ENCODE results near the gene ZMYM1. TPM values are rescaled to one million over a fixed set of nuclear protein-coding genes. Genes with fewer than 3 reads are reported as not detected.
"Not testable (repeated sequence)": the region's sequence is repeated elsewhere in the genome, so short reads cannot be mapped to it uniquely, and the experiment has no call there.

Gene ZMYM1
- polyA plus RNA-seq, 1 donor = 9.8 TPM

DNA sequence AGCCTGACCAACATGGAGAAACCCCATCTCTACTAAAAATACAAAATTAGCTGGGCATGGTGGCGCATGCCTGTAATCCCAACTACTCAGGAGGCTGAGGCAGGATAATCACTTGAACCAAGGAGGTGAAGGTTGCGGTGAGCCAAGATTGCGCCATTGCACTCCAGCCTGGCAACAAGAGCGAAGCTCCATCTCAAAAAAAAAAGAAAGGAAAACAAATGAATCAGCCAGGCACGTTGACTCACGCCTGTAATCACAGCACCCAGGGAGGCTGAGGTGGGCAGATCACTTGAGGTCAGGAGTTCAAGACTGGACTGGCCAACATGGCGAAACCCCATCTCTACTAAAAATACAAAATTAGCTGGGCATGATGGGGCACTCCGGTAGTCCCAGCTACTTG lies 2.8 kb upstream of the ZMYM1 start:
- DNase-seq = not testable (repeated sequence)

DNA sequence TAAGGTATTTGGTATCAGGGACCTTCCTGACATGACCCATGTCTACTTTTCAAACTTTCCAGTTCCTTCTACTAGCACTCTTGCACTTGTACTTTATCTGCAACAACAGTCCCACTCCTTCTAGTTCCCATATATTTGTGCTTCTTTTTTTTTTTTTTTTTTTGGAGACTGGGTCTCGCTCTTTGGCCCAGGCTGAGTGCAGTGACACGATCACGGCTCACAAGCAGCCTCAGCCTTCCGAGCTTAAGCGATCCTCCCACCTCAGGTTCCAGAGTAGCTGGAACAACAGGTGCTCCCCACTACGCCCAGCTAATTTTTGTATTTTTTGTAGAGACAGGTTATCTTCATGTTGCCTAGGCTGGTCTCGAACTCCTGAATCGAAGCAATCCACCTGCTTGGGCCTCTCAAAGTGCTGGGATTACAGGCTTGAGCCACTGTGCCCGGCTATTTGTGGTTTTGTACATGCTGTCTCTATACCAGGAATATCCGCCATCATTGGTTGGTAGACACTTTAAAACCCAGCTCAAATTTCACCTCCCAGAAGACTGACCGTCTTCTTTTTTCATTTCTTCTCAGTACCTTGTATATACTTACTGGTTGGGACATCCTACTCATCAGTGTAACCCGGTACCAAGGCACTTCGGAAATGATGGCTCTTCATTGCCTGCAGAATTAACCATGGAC lies 1.1 kb downstream of the ZMYM1 start:
- no peak for DNase-seq

DNA sequence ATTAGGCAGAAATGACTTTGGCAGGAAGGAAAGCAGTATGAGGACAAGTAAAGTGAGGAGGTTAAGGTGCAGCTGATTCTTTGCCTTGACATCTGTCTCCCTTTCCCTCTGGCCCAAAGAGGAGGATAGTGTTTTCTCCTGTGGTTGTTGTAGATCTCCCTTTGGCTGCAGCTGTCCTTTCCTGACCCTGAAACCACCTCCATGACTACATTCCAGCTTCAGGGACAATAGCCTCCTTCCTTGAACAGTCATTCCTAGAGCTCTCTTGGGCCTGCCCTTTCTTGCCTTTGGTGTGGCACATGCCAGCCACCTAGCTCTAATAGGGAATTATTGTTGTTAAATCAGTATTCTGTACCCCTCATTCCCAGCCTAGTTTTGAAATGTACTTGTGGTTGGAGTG lies 6.2 kb downstream of the ZMYM1 start:
- no peak for DNase-seq

DNA sequence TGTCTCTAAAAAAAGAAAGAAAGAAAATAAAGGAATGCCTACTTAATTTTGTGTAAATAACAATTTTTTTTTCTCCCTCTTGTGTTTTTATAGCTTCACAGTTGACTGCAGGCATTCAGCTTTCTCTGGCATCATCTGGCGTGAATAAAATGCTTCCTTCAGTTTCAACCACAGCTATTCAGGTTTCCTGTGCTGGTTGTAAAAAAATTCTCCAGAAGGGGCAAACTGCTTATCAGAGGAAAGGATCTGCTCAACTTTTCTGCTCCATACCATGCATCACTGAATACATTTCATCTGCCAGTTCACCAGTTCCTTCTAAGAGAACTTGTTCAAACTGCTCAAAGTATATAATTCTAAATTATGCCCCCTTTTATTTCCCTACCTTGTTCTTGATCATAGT lies 18.0 kb downstream of the ZMYM1 start:
- DNase-seq = no peak

DNA sequence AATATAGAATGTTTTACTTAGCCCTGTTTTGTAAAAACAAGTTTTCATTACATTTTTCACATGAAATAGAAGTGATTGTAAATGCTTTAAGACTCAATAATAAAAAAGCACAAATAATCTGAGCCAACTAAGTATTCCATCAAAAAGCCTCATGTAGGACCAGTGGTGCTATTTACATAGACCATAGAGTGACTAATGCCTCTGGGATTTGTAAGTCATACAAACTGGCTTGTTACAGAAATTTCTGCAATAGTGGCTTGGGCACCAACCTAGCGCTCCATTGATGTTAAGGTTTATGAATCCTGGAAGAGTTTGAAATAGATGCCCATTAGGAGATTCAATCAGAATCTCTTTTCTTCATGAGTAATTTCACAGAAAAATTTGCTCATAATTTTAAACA lies 31.9 kb downstream of the ZMYM1 start:
- DNase-seq = no peak

DNA sequence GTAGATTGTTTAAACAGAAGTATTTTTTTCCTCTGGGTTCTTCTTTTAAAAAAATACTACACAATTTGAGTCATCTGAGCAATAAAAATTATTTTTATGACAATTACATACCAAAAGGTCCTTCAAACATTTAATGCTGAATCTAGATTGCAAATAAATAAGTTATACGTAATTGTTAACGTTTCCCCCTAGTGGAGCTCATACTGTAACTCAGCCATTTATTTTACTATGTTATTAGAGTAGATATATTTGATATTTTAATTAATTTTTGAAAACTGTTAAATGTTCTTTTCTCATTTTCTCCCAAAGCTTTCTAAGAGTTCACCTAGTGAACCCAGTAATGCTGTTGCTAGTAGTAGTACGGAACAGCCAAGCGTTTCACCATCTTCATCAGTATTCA lies 33.5 kb downstream of the ZMYM1 start:
- DNase-seq = no peak

DNA sequence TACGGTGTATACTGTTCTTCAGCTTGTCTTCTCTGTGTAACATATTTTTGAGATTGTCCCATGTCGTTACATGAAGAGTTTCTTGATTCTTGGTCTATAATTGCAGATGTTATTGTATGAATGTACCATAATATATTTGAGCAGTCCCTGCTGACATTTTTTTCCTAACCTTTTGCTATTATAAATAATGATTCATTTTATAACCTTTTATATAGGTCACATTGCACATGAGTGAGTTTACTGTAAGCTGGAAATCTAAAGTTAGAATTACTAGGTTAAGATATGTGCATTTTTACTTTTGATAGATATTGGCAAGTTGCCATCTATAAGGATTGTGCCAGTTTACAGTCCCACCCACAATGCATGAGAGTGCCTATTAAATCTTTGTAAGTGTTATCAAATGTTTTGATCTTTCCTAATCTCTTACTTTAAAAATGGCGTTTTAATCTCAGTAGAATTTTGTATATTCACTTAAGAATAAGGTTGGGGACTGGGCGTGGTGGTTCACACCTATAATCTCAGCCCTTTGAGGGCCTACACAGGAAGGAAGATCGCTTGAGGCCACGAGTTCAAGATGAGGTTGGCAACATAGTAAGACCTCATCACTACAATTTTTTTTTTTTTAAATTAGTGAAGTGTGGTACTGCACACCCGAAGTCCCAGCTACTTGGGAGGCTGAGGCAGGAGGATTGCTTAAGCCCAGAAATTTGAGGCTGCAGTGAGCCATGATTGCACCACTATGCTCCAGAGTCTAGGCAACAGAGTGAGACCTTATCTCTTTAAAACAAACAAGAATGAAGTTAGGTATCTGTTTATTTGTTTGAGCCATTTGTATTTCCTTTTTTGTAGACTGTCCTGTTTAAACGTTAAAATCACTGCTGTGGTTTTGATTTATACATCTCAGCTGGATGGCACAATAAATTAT lies 36.5 kb downstream of the ZMYM1 start:
- DNase-seq = no peak

DNA sequence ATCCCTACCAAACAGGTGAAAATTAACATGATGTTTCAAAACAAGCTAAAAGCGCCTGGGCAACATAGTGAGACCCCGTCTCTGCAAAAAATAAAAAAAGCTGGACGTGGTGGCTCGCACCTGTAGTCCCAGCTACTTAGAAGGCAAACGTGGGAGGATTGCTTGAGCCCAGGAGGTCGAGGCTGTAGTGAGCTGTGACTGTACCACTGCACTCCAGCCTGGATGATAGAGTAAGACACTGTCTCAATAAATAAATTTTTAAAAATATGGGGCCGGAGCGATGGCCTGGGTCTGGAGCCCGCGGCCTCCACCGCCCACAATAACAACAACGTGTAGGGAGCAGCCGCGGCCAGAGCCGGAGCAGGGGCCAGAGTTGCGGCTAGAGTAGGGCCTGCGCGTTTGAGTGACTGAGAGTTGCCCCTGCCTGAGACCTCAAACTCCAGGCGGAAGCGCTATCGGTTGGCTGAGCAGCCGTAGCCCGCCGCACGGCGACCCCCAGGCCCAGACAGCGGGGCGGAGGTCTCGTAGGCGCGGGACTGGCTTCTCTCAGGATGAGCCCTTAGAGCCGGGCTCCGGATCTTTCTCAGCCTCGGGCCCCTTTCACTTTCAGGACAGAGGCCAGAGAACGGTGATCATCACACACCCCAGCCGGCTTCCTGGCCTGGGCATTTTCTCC lies 41.4 kb downstream of the ZMYM1 start:
- peak; percentile 3 for DNase-seq

DNA sequence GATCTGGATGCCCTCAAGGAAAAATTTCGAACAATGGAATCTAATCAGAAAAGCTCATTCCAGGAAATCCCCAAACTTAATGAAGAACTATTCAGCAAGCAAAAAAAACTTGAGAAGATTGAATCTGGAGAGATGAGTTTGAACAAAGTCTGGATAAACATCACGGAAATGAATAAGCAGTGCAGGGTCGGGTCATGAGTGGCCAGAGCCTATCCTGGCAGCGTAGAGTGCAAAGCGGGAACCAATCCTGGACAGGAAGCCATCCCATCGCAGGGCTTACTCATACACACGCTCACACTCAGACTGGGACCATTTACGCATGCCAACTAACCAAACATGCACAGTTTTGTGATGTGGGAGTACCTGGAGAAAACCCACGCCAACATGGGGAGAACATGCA lies 43.1 kb downstream of the ZMYM1 start:
- no peak for DNase-seq

DNA sequence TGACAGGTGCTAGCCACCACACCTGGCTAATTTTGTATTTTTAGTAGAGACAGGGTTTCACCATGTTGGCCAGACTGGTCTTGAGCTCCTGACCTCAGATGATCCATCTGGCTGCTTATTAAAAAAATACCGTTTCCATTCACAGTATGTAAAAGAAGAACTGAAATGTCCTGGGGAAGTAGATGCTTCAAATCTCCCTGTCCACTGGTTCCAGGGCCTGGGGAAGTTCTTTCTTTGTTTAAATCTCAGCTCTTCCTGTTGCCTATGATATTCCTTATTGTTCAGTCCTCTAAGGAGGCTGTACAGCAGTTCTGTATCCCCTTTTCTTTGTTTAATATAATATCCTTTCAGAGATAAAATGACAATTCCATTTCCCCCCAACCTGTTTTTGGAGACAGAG lies 47.4 kb downstream of the ZMYM1 start:
- DNase-seq = no peak

DNA sequence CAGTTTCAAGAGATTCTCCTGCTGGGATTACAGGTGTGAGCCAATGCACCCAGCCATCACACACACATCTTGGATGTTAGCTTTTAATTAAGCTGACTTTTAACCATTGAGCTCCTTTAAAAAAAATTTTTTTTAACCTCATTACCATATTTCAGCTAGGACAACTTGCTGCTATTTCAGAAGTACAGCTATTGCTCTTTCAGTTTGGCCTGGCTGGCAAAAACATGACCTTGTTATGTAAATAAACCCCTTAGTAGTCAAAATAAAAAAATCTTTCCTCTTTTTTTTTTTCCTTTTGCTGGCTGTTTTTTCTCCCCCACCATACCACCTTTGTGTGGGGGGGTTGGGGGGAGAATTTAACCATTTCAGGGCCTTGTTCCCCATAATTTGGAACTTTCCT lies 49.9 kb downstream of the ZMYM1 start:
- no peak for DNase-seq

DNA sequence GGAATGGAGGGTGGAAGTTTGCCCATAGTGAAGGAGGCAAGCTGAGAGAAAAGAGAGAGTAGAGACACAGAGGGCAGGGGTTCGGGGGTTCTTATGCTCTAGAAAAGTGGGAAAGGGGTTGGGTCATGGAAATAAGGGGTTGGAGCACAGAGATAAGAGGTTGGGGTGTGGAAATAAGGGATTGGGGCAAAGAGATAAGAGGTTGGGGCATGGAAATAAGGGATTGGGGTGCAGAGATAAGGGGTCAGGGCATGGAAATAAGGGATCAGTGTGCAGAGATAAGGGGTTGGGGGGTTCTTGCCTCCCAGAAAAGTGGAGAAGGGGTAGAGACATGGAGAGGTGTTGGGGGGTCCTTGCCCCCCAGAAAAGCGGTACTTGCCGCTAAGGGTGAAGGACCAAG lies 57.6 kb downstream of the ZMYM1 start:
- DNase-seq = no peak

DNA sequence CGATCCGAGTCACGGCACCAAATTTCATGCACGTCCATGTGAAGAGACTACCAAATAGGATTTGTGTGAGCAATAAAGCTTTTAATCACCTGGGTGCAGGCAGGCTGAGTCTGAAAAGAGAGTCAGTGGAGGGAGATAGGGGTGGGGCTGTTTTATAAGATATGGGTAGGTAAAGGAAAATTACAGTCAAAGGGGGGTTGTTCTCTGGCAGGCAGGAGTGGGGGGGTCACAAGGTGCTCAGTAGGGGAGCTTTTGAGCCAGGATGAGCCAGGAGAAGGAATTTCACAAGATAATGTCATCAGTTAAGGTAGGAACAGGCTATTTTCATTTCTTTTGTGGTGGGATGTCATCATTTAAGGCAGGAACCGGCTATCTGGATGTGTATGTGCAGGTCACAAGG lies 58.4 kb downstream of the ZMYM1 start:
- DNase-seq = not testable (repeated sequence)

DNA sequence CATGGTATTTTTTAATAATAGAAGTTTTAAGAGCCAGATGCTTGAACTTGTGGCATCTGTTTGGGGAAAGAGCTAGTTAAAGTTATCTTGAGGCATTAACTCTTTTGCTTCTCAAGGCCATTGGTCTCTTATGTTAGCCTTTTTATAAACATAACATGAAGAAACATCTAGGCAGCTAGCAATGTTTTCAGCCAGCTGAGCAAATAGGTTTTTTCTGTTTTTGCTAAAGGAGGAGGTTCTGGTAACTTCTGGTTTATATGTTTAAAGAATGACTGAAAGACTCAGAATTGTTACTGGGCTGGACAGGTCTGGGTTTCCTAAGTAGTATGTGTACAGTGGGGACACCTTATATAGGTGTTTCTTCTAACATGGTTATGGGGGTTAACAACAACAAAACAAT lies 63.1 kb downstream of the ZMYM1 start:
- not testable (repeated sequence) for DNase-seq

DNA sequence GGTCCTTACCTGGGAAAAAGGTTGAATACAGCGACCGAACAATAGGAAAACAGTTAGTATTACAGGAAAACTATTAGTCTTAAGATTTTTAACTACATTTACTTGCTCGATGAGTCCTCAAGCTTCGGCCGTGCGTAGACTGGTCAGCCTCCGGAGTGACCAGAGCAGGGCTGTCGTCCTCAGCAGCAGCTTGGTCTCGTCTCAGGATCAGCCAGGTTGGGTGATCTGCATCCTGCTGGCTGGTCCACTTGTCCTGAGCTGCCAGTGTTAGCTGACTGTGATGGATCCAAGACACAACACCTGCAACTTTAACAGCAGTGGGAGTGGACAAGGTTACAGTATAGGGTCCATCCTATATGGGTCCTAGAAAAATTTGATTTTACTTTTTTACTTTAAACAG lies 63.5 kb downstream of the ZMYM1 start:
- not testable (repeated sequence) for DNase-seq

DNA sequence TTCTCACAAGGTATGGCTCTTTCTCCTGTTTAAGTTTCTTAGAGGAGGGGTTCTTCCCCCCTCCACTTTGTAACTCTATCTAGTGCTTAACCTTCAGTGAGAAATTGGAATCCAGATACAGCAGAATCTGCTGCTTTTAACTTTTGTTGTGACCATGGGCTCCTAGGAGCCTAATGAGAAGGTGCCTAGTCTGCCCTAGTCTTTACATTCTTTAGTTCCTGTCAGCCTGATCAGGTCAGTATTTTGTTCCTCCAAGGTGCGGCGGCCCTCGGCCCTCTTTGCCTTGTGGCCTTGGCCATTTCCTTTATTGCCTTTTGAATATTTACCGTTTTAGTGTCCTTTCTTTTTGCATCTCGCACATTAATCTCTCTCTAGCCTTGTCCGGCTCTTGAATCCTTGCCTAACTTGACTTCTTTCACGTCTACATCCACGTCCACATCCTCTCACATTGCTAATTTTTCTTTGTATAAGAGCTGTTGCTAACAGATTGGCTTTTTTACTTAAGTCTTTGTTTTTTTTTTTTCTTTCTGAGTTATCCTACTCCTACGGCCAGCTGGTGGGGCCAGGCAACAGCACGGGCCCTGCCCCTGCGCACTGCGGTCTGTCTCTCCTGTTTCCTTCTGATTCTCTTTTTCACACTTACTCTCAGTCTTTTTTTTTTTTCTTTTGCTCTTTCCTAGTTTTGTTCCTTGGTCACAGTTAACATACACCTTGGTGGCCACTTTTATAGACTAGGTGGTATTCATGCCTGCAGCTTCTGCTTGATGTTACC lies 64.7 kb downstream of the ZMYM1 start:
- no peak for DNase-seq

DNA sequence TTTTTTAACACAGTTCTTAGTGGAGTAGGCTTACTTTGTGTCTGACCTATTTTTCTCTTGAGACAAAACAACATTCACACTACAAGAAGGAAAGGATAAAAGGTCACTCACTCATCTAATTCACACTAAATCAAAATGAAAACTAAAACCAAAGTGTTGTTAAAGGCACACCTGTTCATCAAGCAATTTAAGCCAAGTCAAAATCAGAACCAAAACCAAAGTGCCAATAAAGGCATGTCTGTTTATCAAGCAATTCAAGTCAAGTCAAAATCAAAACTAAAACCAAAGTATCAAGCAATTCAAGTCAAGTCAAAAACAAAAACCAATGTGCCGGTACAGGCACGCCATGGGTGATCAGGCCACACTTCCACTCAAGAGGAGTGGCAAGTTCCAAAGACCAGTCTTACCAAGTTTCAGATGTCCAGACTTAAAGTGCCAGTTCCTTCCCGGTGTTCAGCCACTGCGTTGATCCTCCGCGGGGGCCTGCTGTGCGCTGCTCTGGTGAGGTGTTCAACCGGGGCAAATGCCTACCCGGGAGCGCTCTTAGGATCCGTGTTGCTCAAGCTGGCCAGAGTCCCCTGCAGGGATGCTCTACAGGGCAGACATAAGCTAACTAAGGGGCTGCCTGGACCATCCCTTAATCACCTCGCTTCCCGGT lies 66.8 kb downstream of the ZMYM1 start:
- not testable (repeated sequence) for DNase-seq

DNA sequence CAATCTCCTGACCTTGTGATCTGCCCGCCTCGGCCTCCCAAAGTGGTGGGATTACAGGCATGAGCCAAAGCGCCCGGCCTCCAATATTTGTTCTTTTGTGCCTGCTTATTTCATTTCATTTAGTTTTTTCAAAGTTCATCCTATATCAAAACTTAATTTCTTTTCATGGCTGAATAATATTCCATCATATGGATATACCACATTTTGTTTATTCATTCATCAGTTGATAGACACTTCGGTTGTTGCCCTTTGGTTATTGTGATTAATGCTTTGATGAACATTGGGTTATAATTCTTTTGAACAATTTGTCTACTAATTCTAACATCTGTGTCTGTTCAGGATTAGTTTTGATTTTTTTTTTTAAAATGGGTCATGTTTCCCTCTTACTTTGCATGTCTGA lies 72.0 kb downstream of the ZMYM1 start:
- no peak for DNase-seq

DNA sequence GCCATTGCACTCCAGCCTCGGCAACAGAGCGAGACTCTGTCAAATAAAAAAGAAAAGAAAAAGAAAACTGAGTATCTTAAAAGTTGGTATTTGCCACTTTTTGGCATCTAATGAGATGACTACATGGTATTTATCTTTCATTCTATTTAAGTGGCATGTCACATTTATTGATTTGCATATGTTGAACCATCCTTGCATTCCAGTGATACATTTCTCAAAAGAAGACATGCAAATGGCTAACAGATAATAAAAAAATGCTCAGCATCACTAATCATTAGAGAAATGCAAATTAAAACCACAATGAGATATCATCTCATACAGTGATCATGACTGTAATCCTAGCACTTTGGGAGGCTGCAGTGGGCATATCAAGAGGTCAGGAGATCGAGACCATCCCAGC lies 85.7 kb downstream of the ZMYM1 start:
- DNase-seq = no peak

Measured in hindlimb muscle (tissue), 1 donor.